GM19240 (cell line): Measurements from ENCODE around the gene ATOH8.

Experiments
- DNase-seq: peaks from one replicate; pipeline ENCODE4 v3.0.0; 2011; ENCODE audit warnings: low spot score; ENCODE audit not compliant: insufficient read length

Gene ATOH8

GRCh38 chr2:85736456-85737355 lies 17.1 kb upstream of the ATOH8 start:
- no peak for DNase-seq

- no peak for DNase-seq
Measured at GRCh38 chr2:85737481-85737880, 16.3 kb upstream of the ATOH8 start.

GRCh38 chr2:85737961-85738360 lies 15.8 kb upstream of the ATOH8 start:
- no peak for DNase-seq

- no peak for DNase-seq
Measured at GRCh38 chr2:85740193-85740592, 13.6 kb upstream of the ATOH8 start.

- no peak for DNase-seq
Measured at GRCh38 chr2:85741211-85741832, 12.5 kb upstream of the ATOH8 start.

- no peak for DNase-seq
Measured at GRCh38 chr2:85741833-85742455, 11.8 kb upstream of the ATOH8 start.

- no peak for DNase-seq
Measured at GRCh38 chr2:85743304-85743978, 10.3 kb upstream of the ATOH8 start.

GRCh38 chr2:85744055-85744454 lies 9.7 kb upstream of the ATOH8 start:
- DNase-seq = no peak

- no peak for DNase-seq
Measured at GRCh38 chr2:85744741-85745601, 8.8 kb upstream of the ATOH8 start.

GRCh38 chr2:85745619-85746018 lies 8.2 kb upstream of the ATOH8 start:
- DNase-seq = no peak

- DNase-seq = no peak
Measured at GRCh38 chr2:85746321-85747004, 7.3 kb upstream of the ATOH8 start.

GRCh38 chr2:85747441-85747840 lies 6.3 kb upstream of the ATOH8 start:
- no peak for DNase-seq

- DNase-seq = no peak
Measured at GRCh38 chr2:85748039-85748734, 5.6 kb upstream of the ATOH8 start.

- DNase-seq = no peak
Measured at GRCh38 chr2:85748985-85749875, 4.6 kb upstream of the ATOH8 start.

GRCh38 chr2:85750587-85751575 lies 2.9 kb upstream of the ATOH8 start:
- no peak for DNase-seq

GRCh38 chr2:85751627-85752026 lies 2.2 kb upstream of the ATOH8 start:
- DNase-seq = no peak

- no peak for DNase-seq
Measured at GRCh38 chr2:85753035-85753524, 711 bp upstream of the ATOH8 start.
